HG02981 (cell line): ENCODE results near the gene SPACA4.

ENCODE experiments used
- ATAC-seq: cut with Tn5 transposase; IDR thresholded peaks from one replicate; pipeline ENCODE4 v1.9.1; 2021; ENCODE audit warnings: mild to moderate bottlenecking, moderate library complexity; ENCODE audit not compliant: unreplicated experiment

The SPACA4 gene

DNA sequence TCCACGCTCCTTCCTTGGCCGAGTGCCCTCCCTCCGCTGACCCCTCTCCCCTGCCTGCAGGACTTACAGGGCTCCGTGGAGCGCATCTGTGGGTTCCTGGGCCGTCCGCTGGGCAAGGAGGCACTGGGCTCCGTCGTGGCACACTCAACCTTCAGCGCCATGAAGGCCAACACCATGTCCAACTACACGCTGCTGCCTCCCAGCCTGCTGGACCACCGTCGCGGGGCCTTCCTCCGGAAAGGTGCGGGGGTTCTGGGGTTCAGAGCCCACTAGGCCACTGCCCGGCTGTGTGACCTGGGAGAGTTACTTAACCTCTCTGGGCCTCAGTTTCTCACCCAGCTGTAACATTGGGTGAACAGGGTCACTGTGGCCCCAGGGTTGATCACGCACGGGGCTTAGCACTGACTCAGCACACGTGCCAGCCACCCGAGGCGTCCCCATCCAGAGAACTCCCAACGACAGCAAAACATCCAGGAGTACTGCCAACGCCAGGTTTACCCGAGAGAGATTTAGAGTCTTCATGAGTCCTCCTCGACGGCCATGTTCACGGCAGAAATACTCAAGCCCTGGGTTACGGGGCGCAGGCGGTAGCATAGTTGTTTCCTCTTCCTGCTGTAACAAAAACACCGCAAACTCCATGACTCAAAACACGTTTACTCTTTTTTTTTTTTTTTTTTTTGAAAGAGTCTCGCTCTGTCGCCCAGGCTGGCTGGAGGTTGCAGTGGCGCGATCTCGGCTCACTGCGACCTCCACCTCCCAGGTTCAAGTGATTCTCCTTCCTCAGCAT is 9.7 kb upstream of the SPACA4 start:
- no peak for ATAC-seq

DNA sequence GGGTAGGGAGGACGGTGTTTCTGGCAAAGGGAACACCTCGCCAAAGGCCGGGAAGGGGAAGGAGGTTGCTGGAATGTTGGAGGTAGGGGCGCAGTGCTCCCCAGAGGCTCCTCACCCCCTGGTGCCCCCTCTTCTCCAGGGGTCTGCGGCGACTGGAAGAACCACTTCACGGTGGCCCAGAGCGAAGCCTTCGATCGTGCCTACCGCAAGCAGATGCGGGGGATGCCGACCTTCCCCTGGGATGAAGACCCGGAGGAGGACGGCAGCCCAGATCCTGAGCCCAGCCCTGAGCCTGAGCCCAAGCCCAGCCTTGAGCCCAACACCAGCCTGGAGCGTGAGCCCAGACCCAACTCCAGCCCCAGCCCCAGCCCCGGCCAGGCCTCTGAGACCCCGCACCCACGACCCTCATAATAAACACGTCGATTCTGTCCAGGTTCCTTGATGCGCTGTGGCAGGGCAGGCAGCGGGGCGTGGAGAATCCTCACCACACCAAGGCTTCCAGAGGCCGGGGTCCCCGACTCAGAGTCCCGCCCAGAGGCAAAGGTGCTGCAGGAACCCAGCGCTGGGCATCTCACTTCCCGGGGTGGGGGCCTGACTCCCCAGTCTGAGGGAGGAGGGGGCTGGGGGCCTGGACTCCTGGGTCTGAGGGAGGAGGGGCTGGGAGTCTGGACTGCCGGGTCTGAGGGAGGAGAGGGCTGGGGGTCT is 7.4 kb upstream of the SPACA4 start:
- no peak for ATAC-seq

DNA sequence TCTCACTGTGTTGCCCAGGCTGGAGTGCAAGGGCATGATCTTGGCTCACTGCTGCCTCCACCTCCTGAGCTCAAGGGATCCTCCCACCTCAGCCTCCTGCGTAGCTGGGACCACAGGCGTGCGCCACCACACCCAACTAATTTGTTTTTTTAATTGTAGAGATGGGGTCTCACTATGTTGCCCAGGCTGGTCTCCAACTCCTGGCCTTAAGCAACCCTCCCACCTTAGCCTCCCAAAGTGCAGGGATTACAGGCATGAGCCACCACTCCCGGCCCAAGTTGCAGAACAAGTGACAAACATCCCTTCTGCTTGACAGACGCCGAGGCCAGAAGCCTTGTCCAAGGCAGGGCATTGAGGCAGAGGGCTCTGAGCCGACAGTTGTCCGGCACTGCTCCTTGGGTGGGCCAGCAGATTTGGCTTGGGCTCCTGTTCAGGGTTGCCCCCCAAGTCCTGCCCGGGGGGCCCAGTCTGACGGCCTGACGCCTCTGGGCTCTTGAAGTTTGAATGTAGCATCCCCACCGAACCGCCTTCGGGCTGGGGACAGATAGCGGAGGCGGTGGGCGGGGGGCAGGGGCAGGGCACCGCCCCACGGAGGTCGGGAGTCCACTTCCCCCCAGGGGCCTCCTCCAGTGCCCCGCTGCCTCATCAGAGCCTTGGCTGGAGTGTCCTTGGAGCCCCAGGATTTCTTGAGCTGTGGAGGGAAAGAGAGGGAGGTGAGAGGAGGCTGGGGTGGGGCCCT is 5.7 kb upstream of the SPACA4 start:
- ATAC-seq: no peak

DNA sequence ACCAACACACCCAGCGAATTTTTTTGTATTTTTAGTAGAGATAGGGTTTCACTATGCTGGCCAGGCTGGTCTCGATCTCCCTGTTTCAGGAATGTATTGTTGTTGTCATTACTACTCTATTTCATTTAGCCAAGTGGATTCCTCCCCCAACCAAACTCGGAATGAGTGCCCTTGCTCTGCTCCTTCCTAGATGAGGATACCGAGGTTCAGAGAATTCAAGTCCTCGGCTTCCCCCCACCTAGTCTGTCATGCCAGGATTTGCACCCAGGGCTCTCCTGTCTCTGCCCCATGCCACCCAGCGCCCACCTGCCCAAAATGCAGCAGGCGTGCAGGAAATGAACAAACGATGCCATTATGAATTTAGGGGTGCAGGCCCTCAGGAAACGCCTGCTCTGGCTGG is 3.5 kb upstream of the SPACA4 start:
- no peak for ATAC-seq

DNA sequence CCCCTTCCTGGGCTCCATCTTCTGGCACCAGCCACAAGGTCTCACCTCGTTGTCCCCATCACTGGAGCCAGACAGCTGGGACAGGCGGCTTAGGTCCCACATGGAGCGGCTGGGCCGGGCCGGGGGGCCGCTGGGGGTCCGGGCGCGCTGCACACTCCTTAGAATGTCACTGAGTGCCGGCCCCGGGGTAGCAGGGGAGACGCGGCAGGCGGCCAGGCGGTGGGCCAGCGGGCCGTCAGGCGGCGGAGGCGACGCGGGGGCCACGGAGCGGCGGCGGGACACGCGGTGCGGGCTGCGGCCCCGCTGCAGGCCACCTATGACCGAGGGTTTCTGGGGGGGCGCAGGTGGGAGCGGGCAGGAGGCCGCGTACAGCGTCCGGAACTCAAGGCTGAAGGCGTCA is 3.1 kb upstream of the SPACA4 start:
- no peak for ATAC-seq

DNA sequence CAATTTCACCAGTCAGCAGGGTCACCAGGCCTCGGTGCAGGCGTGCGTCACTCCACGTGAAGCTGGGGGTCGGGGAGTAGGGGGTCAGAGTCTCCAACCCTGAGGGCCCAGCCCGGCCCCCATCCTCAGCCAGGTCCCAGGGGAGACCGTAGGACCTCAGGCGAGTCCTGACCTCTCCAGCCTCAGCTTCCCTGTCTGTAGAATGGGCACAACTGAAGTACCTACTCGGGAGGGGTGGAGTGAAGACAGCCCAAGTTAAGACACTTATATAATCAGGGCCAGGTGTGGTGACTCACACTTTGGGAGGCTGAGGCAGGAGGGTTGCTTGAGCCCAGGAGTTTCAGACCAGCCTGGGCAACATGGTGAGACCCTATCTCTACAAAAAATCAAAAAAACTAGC is 2.7 kb upstream of the SPACA4 start:
- no peak for ATAC-seq

DNA sequence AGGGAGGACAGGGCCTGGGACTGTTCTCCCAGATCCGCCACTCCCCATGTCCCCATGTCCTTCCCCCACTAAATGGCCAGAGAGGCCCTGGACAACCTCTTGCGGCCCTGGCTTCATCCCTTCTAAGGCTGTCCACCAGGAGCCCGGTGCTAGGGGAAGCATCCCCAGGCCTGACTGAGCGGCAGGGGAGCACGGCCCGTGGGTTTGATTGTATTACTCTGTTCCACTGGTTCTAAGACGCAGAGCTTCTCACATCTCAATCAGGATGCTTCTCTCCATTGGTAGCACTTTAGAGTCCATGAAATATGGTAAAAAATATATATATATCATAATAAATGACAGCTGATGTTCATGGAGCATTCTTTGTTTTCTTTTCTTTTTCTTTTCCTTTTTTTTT is 815 bp downstream of the SPACA4 start:
- ATAC-seq: no peak

DNA sequence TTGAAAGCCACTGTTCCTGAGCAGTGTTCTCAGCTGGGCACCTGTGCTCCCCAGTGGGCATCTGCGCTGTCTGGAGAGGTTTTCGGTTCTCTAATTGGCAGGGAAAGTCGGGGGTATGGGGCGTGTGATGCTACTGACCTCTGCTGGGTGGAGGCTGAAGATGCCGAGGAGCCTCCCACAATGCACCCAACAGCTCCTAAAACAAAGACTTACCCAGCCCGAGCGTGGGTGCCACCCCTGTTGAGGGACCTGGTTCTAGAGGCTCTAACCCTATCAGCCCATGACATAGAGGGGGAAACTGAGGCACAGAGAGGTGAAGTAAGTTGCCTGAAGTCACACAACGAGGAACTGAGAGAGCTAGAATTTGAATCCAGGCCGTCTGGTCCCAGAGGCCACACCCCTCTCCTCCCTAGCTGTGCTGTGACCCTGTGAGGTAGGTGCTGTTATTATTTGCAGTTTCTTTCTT is 2.3 kb downstream of the SPACA4 start:
- peak; percentile 60 for ATAC-seq

DNA sequence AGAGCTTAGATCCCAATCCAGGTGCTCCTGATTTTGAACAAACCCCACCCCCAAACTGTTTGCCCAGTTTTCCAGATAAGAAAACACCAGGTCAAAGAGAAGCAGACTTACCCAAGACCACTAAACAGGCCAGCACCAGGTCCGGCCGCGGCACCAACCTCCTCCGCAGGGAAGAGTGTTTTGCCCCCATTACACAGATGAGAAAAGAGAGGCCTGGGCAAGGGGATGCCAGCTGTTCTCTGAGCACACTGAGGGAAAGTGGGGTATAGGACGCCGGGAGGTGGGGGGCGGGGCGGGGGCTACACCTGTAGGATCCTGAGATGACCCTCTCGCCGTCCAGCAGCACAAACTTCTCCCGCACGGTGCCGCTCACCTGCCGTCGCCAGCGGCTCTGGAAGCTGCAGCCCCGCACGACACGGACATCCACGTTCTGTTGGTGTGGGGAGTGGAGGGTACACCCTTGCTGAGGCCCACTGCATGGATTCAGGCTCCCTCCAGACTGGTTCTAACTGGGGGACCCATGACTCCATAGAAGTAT is 3.1 kb downstream of the SPACA4 start:
- ATAC-seq: no peak

DNA sequence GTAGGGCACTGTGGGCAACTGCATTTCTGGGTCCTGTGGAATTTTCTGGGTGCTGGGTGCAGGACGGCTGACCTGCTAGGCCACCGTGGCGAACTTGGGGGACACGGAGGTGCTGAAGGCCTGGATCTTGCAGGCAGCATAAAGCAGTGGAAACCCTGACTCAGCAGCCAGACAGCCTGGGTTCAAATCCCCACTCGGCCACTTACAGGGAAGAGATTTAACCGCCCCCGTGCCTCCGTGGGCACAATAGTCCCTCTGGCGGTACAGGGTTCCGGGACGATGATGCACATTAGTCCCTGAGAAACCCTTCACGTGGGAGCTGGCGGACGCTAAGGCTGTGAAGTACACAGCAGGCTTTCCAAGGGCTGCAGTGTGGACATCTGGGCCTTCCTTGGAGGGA is 5.3 kb downstream of the SPACA4 start:
- ATAC-seq: no peak

DNA sequence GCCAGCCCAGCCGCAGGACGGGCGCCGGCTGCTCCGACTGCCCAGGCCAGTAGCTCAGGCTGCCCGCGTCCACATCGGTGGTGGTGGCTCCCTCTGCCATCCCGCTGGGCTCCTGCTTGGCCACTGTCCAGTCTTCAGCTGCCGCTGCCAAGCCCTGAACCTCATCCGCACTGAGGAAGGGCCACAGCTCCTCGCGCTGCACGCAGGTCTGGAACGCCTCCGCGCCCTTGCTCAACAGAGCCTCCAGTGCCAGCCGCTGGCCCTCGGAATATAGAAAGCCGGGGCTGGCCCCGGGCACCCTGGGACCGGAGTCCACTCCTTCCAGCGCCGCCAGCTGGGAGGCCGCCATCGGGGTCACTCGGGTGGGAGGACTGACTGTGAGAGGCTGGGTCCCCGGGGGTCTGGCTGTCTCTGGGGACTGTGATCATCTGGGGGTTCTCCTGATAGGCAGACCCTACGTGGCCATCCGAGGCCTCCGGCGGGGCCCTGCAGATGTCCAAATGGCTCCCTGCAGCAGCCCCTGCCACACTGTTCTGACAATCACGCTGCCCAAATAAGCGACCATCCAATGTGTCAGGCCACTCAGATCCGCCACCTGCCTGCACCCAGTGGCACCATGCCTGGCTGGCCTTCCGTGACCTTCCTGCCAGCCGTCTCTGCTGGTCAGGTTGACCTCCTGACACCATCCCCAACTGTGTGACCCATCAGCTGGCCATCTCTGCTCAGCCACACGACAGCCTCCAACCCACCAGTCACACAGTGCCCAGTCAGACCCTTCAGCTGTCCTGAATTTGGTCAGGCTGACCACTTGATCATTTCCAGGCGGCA is 6.7 kb downstream of the SPACA4 start:
- no peak for ATAC-seq

DNA sequence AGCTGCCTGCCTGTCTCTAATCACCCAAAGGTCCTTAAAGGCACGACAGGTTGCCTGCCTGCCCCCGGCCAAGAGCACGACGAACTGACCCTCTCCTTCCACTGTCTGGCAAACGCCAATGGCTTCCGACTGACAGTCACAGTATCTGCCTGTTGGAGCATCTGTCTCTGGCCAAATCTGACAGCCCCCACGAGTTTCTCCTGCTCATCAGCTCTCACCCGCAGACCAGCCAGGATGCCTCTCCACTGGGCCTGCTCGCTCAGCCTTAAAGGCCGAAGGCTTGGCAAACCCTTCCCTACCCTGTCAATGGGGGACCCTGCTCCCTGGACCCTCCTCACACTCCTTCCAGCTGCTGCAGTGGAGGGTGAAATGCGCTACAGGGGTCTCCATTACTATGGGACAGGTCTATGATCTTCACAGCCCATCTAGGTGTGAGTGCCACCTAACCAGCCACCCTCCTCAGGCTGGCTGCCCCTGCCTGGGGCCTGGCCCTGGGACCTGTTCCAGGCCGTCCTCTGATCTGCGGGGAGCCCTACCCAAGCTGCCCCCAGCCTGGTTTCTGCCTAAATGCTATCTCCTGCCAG is 7.4 kb downstream of the SPACA4 start:
- no peak for ATAC-seq

DNA sequence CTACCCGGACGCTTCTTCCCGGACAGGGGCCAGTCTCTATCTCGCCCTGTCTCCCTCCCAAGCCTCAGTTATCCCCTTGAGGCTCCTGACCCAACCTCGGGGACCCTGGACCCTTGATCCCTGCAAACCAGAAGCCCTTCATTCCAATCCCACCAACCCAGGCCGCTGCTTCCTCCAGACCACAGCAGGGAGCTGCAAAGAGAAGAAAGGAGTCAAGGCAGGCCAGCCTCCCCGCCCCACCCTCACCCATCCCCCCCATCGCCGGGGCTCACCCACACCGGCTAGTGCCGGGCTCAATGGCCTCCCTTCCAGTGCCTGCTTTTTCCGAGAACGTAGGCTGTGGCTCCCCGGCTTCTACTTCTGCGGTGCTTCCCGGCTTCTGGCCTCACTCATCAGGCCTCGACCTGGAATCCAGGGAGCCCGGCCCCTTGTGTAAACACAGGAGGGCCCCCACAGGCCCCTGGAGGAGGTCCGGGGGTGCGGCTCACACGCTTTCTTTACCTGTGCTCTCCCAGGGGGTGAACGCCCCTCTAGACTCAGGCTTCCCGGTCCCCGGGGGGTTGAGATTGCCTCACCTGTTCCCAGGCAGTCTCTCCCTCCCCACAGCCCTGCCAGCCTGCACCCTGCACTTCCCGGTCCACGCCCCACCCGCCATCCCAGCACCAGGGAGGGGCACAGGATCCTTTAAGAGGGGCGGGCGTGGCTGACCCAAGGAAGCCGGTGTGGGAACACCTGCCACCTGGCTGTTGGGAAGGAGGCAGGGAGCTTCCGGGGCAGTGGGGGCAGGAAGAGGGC is 8.1 kb downstream of the SPACA4 start, which contains the start of gene FAM83E:
TSS of gene FAM83E (minus strand) at position 641 of the 795 bp plus-strand sequence. CDS start 1,704 bp downstream, outside the sequence.
- no peak for ATAC-seq

DNA sequence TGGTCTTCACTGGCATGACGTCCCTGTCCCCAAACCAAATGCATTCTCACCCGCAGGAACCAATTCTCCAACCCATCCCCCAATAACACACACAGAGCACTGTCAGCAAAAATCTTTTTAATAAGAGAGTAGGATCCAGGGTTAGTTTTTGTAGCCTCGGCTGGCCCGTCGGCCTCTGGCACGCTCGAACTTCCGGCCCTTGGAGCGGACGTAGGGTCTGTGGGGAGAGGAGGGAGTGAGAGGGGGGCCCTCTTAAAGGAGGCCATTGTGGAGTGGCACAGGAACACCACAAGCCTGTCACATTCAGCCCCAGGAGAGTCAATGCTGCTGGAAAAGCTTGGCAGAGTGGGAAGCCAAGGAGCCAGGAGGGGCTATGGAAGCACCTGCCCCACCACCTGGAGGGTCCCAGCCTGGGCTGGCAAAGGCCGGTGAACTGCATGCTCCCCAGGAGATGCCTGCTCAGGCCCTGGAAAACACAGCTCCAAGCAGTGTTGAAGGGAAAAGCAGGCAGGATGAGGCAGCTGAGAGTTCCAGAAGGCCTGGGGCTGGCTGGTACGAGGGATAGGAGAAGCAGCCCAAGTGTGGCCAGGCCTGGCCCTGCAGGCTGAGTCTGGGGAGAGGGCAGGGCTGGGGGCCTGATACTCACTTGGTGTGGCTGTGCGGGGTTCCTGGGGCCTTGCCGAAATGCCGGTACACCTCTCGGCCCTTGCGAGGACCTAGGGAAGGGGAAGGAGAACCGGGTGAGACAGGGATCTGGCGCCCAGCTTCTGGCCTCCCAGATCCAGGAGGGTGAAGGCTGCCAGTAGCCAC is 8.9 kb downstream of the SPACA4 start:
- ATAC-seq: no peak

DNA sequence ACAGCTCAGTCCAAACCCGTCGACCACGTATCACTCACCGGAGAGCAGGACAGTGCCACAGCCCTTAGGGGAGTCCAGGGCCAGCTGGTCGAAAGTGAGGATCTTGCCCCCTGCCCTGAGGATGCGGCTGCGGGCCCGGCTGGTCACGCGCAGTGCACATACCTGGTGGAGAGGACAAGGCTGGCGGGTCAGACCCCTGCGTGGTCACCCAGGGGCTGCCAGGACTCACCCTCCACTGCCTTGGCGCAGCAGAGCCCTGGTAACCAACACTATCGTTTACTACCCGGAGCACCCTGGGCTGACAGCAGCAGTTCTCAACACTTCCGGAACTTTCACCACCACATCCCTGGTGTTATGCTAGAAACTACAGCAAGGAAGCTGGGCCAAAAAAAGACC is 9.5 kb downstream of the SPACA4 start:
- ATAC-seq: no peak

DNA sequence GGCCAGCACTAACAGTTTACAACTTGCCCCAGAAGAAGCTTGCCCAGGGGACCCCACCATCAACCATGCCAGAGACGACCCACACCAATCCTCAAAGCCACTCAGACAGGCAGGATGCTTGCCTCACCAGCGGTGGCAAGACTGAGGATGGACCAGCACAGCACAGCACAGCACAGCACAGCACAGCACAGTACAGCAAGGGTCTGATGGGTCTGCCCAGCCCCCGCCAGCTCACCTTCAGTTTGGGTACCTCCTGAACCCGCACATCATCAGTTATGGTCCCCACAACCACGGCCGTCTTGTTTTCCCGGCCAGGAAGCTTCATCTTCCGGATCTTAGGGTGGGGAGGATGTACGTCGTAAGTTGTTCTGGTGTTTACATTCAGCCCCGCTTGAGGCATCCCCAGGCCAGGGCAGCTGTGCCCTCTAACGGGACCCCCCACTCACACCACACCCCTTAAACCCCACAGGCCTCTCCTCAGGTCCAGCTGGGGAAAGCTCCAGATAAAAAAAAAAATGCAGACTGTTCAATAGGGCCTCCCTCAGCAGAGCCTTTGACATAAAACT is 10.0 kb downstream of the SPACA4 start:
- ATAC-seq: no peak

DNA sequence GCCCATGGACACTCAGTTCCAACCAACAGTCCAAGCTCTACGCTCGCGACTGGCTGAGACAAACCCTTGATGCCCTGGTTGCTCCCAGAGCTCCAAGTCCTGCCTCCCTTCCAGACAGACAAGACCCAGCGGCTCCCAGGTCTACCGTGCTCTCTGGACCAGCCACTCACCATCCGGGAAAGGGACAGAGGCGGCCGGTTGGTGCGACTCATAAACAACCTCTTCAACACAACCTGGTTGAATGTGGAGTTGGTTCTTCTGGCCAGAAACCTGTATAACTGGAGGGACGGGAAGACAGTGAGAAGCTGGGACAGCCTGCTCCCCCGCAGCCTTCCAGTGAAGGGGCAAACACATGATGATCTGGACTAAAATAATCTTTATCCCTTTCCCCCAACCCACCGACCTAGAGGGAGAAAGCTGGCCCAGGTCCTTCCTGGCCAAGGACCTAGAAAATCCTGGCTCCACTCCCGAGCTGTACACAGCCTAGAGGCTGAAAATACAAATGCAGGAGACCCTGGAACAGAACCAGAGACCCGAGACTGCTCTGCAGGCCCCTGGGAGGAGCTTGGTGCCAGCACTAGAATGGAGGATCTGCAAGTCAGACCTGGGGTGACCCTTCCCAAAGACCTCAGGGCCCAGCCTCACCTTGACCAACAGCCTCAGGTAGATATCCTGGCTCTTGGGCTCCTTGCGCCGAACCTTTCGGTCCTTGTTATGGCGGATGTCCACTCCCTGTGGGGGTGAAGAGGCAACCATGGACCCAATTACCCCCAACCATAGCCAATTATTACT is 10.8 kb downstream of the SPACA4 start:
- no peak for ATAC-seq
